GM23248 (cell line): ENCODE results near the gene PHF12.

Experiments
- EZH2 ChIP-seq: fragments of 200-600 bp; sonication (generic); IDR thresholded peaks from 2 replicates; pipeline ENCODE4 v1.6.1; 2018; ENCODE audit warnings: antibody characterized with exemption, mild to moderate bottlenecking; ENCODE audit not compliant: insufficient read depth, poor library complexity, severe bottlenecking
- EZH2phosphoT487 ChIP-seq: fragments of 200-600 bp; sonication (generic); IDR thresholded peaks from 2 replicates; pipeline ENCODE4 v1.6.1; 2018; ENCODE audit warnings: antibody characterized with exemption, moderate library complexity, mild to moderate bottlenecking, low read depth; ENCODE audit not compliant: insufficient read depth

GRCh38 chr17:28926786-28927185, 24.5 kb downstream of the PHF12 start:
- TF ChIP-seq EZH2phosphoT487 = no peak
- no peak for TF ChIP-seq EZH2
